Endothelial cell of umbilical vein (primary cell): ENCODE data around the gene CHRNA1. TPM values are rescaled to one million over a fixed set of nuclear protein-coding genes. Genes with fewer than 3 reads are reported as not detected.

Experiments used
- BruUV-seq: library from RNA; stranded (reverse); fragments of 400-500 nt; replicated peaks from 2 replicates; lab custom pipeline; 2021; lab: Mats Ljungman, UMichigan
- CTCF ChIA-PET: fragments of 300-600, 350-600 bp; sonication (Branson Sonifier 250); formaldehyde crosslinking; loops from one replicate; lab custom pipeline; 2021; ENCODE audit warnings: antibody characterized with exemption, inconsistent platforms; lab: Charles Lee
- POLR2A ChIA-PET: fragments of 300-600, 350-600 bp; sonication (Branson Sonifier 250); formaldehyde crosslinking; loops from one replicate; lab custom pipeline; 2021; ENCODE audit warnings: antibody characterized with exemption, inconsistent platforms; lab: Charles Lee
- DNase-seq: peaks from one replicate; pipeline ENCODE4 v3.0.0-alpha.2; 2011; ENCODE audit warnings: low read depth, low spot score
- FAIRE-seq: peaks from 2 replicates; lab custom pipeline; 2011; peaks lifted over from hg19 to GRCh38; lab: Jason Lieb, UNC
- H2AFZ ChIP-seq: 2 replicates; pipeline ENCODE4 v1.6.0; 2012; ENCODE audit warnings: low read depth, low read length, control low read depth, inconsistent platforms
- H3K27ac ChIP-seq: 2 replicates; pipeline ENCODE4 v1.5.1; 2011; ENCODE audit warnings: low read depth, mild to moderate bottlenecking, control low read depth, low read length, moderate library complexity; ENCODE audit not compliant: insufficient read depth
- H3K27me3 ChIP-seq, 2 experiments: 2 replicates each; pipeline versions ENCODE4 v1.6.0 to v1.6.1; 2011; ENCODE audit warnings: low read length in 2 of 2, mixed read lengths in 1 of 2; ENCODE audit not compliant: control insufficient read depth in 2 of 2, insufficient read depth in 2 of 2
- H3K36me3 ChIP-seq, 2 experiments: 2 replicates in 1 of 2; 3 replicates in 1 of 2; pipeline ENCODE4 v1.5.1; 2011; ENCODE audit warnings: low read length in 2 of 2, mild to moderate bottlenecking in 1 of 2, moderate library complexity in 1 of 2; ENCODE audit not compliant: control insufficient read depth in 2 of 2, insufficient read depth in 2 of 2; ENCODE audit errors: extremely low read depth in 1 of 2
- H3K4me1 ChIP-seq: 3 replicates; pipeline ENCODE4 v1.5.1; 2011; ENCODE audit warnings: mild to moderate bottlenecking, low read length; ENCODE audit not compliant: control insufficient read depth, insufficient read depth; ENCODE audit errors: extremely low read depth
- H3K4me2 ChIP-seq: 2 replicates; pipeline ENCODE4 v1.6.1; 2011; ENCODE audit warnings: low read length, control low read depth, mixed read lengths; ENCODE audit not compliant: insufficient read depth
- H3K4me3 ChIP-seq, 3 experiments: fragments of 200-600 bp in 1 of 3; sonication (generic), shearing (Covaris generic) in 1 of 3; replicated peaks in 1 of 3; 2 replicates each; pipeline ENCODE4 v1.5.1; 2011 to 2016; ENCODE audit warnings: control low read depth in 3 of 3, low read length in 3 of 3, mild to moderate bottlenecking in 2 of 3, inconsistent platforms in 1 of 3, low read depth in 1 of 3, moderate library complexity in 1 of 3; ENCODE audit not compliant: insufficient read depth in 1 of 3
- H3K79me2 ChIP-seq: 2 replicates; pipeline ENCODE4 v1.6.0; 2012; ENCODE audit warnings: low read length, inconsistent platforms; ENCODE audit not compliant: control insufficient read depth, insufficient read depth
- H3K9ac ChIP-seq: replicated peaks from 2 replicates; pipeline ENCODE3; 2011; ENCODE audit warnings: low read length, control low read depth; ENCODE audit not compliant: insufficient read depth; ENCODE audit errors: extremely low read depth
- H3K9me1 ChIP-seq: replicated peaks from 3 replicates; pipeline ENCODE4 v1.6.0; 2011; ENCODE audit warnings: mild to moderate bottlenecking, low read length; ENCODE audit not compliant: control insufficient read depth, insufficient read depth; ENCODE audit errors: extremely low read depth
- H3K9me3 ChIP-seq: replicated peaks from 2 replicates; pipeline ENCODE4 v1.5.1; 2012; ENCODE audit warnings: low read length, inconsistent platforms; ENCODE audit not compliant: control insufficient read depth, insufficient read depth
- H4K20me1 ChIP-seq: replicated peaks from 2 replicates; pipeline ENCODE3; 2011; ENCODE audit warnings: mild to moderate bottlenecking, low read length; ENCODE audit not compliant: control insufficient read depth, insufficient read depth; ENCODE audit errors: extremely low read depth
- EZH2 ChIP-seq: IDR thresholded peaks from 2 replicates; pipeline ENCODE4 v1.6.1; 2012; ENCODE audit warnings: borderline replicate concordance, low read depth, mild to moderate bottlenecking, moderate library complexity, low read length, inconsistent platforms; ENCODE audit not compliant: severe bottlenecking
- FOS ChIP-seq: IDR thresholded peaks from 2 replicates; pipeline ENCODE4 v1.6.1; 2011; ENCODE audit warnings: mild to moderate bottlenecking, low read length, moderate library complexity, borderline replicate concordance; ENCODE audit not compliant: insufficient read depth
- GATA2 ChIP-seq: IDR thresholded peaks from 2 replicates; pipeline ENCODE4 v1.7.0; 2011; ENCODE audit warnings: low read depth, mild to moderate bottlenecking, moderate library complexity, mixed read lengths, low read length; ENCODE audit not compliant: insufficient read length, insufficient read depth
- JUN ChIP-seq: IDR thresholded peaks from 2 replicates; pipeline ENCODE4 v1.6.1; 2011; ENCODE audit warnings: borderline replicate concordance, low read depth; ENCODE audit not compliant: insufficient read length, insufficient read depth
- MYC ChIP-seq: IDR thresholded peaks from one replicate; pipeline ENCODE4 v1.6.1; 2011; ENCODE audit warnings: mild to moderate bottlenecking, low read depth, low read length
- POLR2A ChIP-seq: IDR thresholded peaks from 2 replicates; pipeline ENCODE4 v1.6.1; 2012; ENCODE audit warnings: low read depth, mild to moderate bottlenecking, control low read depth, low read length
- POLR2AphosphoS5 ChIP-seq: IDR thresholded peaks from 2 replicates; pipeline ENCODE4 v1.6.1; 2012; ENCODE audit warnings: low read depth, mild to moderate bottlenecking, control low read depth, low read length, moderate library complexity; ENCODE audit not compliant: insufficient read depth
- dilution Hi-C: fragments of 300-500 bp; cut with MboI; formaldehyde crosslinking; loops from one replicate; pipeline ENCODE4 v1.15.0; 2019; ENCODE audit warnings: low sequenced_read_pairs; ENCODE audit not compliant: extremely low pct_ligation_motif_present
- intact Hi-C: fragments of 100-400 bp; cut with micrococcal nuclease; formaldehyde crosslinking; loops from one replicate; pipeline ENCODE4 v1.10.0; 2022
- polyA plus RNA-seq, 4 experiments: library from polyadenylated mRNA; depleted of rRNA in 3 of 4; stranded (reverse) in 3 of 4; unstranded in 1 of 4; fragments of >200 nt; gene quantifications; 2 replicates each; pipeline versions ENCODE4 v1.2.1 to v1.2.3, GENCODE V29; 2011 to 2012; ENCODE audit warnings: missing spikeins in 1 of 4
- total RNA-seq: library from RNA; stranded (reverse); gene quantifications from 2 replicates; pipeline ENCODE4 v1.2.3, GENCODE V29; 2021
- TF ChIP-seq, protein P1 (sequence below): IDR thresholded peaks from 2 replicates; pipeline ENCODE4 v1.6.1; 2011; ENCODE audit not compliant: insufficient read depth, insufficient read length
- TF ChIP-seq, protein P2 (sequence below), 2 donors: IDR thresholded peaks; 1 replicate in 1 of 2; 2 replicates in 1 of 2; pipeline ENCODE4 v1.5.1; 2011; ENCODE audit warnings: low read length in 2 of 2, mild to moderate bottlenecking in 2 of 2, moderate library complexity in 2 of 2, control low read depth in 1 of 2, inconsistent platforms in 1 of 2, low read depth in 1 of 2; ENCODE audit not compliant: insufficient read depth in 1 of 2; ENCODE audit errors: extremely low read depth in 1 of 2

CHRNA1 gene
- total and polyA plus RNA-seq, 2 donors (not counting 3 experiments of a cell fraction or from before 2014, with no cell fraction given), result 11.3 to 18.2 TPM

DNA sequence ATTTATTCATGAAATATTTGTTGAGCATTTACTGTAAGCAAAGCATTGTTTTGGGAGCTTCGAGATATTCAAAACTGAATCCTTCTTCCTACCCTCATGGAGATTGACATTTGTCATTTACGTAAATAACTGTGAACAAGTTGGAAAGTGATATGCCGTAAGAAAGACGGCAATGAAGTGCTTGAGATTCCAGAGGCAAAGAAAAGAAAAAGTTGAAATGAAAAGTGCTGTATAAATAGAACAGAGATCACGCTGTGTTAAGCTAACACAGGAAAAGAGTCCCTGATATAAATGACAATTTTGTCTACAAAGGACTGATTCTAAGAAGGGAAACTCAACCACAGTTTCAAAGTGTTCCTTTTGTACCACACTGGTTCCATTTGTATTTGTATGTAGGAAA is 1.8 kb downstream of the CHRNA1 start:
- no peaks in the 10 kb centered on the region for H4K20me1 ChIP-seq
- H3K9me1 ChIP-seq, result no peaks in the 10 kb centered on the region
- ChIA-PET POLR2A (interaction anchor here (0.9 kb wide), 1 partner anchor 75 kb away, joined by 3 read pairs; no protein-coding TSS in a partner anchor), CTCF (interaction anchor here (0.8 to 6.6 kb wide), 6 partner anchors 9 to 489 kb away, joined by 4 to 85 read pairs (median 17); no protein-coding TSS in a partner anchor)
- no peak for FAIRE-seq
- TSS peak; percentile 92 for BruUV-seq
- intact Hi-C loops (loop anchor here (2.0 to 10.0 kb wide), 3 partner anchors 14 to 418 kb away; partner anchors contain the start of genes ATF2 and ATP5MC3), dilution Hi-C loops (no loop called here)
- peak; percentile 28 for DNase-seq
- H3K4me2 ChIP-seq, result no peak overlapping the region
- no peak overlapping the region for H3K4me3 ChIP-seq
- peak overlapping the region; percentile 86 for H3K27ac ChIP-seq
- no peaks in the 10 kb centered on the region for H3K36me3 ChIP-seq
- TF ChIP-seq, protein P1, sequence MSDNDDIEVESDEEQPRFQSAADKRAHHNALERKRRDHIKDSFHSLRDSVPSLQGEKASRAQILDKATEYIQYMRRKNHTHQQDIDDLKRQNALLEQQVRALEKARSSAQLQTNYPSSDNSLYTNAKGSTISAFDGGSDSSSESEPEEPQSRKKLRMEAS, result no peak
- TF ChIP-seq JUN (no peak), MYC (no peak), POLR2AphosphoS5 (no peak), FOS (no peak), EZH2 (no peak), GATA2 (no peak), POLR2A (no peak)
- TF ChIP-seq, protein P2, sequence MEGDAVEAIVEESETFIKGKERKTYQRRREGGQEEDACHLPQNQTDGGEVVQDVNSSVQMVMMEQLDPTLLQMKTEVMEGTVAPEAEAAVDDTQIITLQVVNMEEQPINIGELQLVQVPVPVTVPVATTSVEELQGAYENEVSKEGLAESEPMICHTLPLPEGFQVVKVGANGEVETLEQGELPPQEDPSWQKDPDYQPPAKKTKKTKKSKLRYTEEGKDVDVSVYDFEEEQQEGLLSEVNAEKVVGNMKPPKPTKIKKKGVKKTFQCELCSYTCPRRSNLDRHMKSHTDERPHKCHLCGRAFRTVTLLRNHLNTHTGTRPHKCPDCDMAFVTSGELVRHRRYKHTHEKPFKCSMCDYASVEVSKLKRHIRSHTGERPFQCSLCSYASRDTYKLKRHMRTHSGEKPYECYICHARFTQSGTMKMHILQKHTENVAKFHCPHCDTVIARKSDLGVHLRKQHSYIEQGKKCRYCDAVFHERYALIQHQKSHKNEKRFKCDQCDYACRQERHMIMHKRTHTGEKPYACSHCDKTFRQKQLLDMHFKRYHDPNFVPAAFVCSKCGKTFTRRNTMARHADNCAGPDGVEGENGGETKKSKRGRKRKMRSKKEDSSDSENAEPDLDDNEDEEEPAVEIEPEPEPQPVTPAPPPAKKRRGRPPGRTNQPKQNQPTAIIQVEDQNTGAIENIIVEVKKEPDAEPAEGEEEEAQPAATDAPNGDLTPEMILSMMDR (IDR thresholded peaks at IDR 0.05; ENCODE audit: extremely low read depth in 1 of 2, insufficient read depth in 1 of 2, low read depth in 1 of 2, low read length in 2 of 2), result no peak
- no peaks in the 10 kb centered on the region for H3K27me3 ChIP-seq
- H3K4me1 ChIP-seq, result peaks cover 23% of the 10 kb centered on the region
- H3K9me3 ChIP-seq, result no peaks in the 10 kb centered on the region
- no peaks in the 10 kb centered on the region for H3K79me2 ChIP-seq
- peak overlapping the region; percentile 57 for H3K9ac ChIP-seq
- peak overlapping the region; percentile 31 for H2AFZ ChIP-seq
